ENCODE measurements around the gene SLFN14.

- TF ChIP-seq CTCF (IDR thresholded peaks at IDR 0.05): no peak
- no peak for TF ChIP-seq EZH2 (IDR thresholded peaks at IDR 0.05; ENCODE audit: borderline replicate concordance, insufficient read depth, low read depth, low read length, poor library complexity, severe bottlenecking)
Observed at GRCh38 chr17:35536664-35537171, 23.9 kb downstream of the SLFN14 start.

All from B cell (primary cell).